HG03571 (cell line): ENCODE measurements around the gene SLIT1.

Source experiments
- ATAC-seq: cut with Tn5 transposase; IDR thresholded peaks from one replicate; pipeline ENCODE4 v1.9.1; 2021; ENCODE audit not compliant: unreplicated experiment

Gene SLIT1

DNA sequence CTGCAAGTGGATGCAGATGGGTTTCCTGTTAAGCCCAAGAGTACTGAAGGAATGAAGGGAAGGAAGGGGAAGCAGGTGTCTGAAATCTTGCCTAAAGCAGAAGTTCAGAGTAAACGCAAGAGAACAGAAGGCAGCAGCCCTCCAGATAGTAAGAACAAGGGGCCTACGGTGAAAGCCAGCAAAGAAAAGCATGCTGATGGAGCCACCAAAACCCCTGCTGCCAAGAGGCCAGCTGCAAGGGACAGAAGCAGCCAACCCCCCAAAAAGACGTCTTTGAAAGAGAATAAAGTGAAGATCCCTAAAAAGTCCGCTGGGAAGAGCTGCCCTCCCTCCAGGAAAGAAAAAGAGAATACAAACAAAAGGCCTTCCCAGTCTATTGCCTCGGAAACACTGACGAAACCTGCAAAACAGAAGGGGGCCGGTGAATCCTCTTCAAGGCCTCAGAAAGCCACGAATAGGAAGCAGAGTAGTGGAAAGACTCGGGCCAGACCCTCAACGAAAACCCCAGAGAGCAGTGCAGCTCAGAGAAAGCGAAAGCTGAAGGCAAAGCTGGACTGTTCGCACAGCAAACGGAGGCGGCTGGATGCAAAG lies 201.1 kb downstream of the SLIT1 start:
- no peak for ATAC-seq

DNA sequence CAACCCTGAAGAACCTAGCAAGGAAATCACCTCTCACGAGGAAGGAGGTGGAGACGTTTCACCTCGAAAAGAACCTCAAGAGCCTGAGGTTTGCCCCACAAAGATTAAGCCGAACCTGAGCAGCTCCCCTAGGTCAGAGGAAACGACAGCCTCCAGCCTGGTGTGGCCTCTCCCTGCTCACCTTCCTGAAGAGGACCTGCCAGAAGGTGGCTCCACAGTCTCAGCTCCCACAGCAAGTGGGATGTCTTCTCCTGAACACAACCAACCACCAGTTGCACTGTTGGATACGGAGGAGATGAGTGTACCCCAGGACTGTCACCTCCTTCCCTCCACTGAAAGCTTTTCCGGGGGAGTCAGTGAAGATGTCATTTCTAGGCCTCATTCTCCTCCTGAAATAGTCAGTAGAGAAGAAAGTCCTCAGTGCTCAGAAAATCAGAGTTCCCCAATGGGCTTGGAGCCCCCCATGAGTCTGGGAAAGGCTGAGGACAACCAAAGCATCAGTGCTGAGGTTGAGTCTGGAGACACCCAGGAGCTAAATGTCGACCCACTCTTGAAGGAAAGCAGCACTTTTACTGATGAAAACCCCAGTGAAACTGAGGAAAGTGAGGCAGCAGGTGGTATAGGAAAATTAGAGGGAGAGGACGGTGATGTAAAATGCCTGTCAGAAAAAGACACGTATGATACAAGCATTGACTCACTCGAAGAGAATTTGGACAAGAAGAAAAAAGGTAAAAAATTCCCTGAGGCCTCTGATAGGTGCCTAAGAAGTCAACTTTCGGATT lies 203.4 kb downstream of the SLIT1 start:
- ATAC-seq = no peak

DNA sequence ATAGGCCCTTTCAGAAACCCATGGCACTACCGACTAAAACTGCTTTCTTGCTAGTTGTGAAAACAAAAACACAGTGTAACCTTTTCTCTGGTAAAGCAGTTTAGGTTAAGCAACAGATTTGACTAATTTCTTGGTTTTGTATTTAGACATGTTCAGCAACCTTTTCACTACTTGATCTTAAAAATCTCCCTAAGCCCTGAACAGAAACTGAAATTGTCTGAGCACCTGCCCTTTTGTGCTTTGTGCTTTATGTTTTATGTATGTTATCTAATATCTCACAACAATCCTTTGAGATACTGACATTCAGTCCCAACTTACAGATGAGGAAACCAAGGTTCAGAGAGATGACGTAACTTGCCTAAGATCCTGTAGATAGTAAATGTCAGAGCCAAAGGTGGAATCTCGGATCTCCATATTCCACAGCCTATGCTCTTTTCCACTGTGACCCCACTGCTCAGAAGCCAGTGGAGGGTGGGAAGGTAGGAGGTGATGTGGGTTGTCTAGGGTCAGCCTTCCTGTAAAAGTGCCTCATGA lies 207.1 kb downstream of the SLIT1 start:
- ATAC-seq = no peak

DNA sequence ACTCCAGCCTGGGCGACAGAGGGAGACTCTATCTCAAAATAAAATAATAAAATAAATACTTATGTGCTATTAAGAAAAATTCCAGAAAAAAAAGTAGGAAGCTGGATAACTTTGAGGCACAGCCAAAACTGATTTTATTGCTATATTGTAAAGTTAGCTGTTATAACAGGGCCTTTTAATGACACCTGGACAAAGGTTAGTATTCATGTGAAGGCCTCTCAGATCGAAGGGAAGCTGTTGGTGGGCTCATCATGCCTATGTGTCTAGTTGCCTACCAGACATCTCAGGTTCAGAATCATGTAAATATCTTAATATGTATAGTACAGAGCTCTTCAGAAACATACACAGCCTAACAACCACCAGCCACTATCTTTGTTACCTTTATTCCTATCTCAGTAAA lies 210.6 kb downstream of the SLIT1 start:
- ATAC-seq = no peak

DNA sequence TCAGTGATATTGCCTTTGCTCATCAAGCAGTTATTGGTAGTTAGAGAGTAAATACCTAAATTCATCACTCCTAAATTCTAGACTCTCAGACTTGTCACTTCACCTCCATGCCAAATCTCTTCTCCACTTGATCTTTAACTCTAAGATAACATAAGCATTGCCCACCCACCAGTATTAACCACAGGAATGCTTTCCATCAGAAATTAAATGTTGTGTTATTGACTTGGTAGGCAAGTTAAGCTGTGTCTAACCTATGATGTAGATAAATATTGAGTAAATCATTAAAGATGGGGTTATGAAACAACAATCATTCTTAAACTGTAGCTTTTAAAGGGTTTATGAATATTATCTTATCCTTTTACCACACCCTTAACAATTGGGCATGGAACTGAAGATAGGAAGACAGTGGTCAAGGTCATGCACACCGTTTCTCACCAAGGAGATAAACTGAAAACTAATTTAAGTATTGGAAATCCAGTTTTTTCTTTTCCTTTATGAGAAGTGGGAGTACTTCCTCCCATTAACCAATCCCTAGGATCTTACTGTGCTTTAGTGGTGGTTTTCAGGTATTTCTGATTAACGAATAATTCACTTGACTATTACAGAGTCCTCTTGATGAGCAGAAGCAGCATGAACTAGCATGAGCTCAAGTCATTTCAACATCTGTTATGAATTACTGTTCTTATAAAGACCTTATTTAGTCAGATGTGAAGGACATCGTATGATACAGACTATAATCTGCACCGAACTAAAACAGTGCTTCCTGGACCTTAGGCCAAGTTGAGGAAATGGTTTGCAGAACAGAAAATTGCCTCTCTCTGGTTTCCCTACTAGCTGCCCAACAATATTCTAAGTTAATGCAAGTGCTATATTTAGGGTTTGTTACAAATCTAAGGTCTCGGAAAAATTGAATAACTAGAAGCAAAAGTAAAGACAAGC lies 211.7 kb downstream of the SLIT1 start:
- ATAC-seq = no peak

DNA sequence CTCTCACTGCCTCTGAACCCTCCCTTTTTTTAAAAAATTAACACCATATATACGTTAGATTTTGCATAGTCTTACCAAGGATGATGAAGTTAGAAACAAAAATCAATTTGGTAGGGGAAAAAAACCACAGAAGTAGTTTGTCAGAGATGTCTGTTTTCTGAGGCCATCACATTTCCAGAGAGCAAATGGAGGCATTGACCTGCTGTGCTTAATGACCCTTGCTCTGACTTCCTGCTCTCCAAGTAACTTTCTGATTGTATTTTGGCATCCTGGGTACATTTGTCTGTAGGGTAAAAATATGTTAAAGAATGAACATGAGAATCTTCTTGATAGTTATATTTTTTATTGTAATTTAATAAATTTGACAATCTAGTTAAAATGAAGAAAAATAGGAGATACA lies 213.5 kb downstream of the SLIT1 start:
- ATAC-seq = no peak

DNA sequence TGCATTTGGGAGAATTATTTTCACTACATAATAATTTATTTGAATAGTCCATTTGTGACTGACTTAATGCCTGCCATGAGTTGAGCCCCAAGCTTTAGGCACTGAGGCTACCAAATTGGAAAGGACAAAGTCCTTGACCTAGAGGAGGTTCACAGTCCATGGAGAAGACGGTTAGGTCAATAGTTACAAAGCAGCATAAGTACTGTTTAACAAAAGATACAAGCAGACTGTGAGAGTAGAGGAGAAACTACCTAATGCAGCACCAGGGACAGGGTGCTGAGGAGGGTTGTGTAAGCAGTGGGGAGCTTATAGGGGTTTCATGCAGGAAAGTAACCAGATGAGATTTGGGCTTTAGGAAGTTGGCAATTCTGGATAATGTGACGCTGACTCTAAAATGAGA lies 214.4 kb downstream of the SLIT1 start:
- no peak for ATAC-seq

DNA sequence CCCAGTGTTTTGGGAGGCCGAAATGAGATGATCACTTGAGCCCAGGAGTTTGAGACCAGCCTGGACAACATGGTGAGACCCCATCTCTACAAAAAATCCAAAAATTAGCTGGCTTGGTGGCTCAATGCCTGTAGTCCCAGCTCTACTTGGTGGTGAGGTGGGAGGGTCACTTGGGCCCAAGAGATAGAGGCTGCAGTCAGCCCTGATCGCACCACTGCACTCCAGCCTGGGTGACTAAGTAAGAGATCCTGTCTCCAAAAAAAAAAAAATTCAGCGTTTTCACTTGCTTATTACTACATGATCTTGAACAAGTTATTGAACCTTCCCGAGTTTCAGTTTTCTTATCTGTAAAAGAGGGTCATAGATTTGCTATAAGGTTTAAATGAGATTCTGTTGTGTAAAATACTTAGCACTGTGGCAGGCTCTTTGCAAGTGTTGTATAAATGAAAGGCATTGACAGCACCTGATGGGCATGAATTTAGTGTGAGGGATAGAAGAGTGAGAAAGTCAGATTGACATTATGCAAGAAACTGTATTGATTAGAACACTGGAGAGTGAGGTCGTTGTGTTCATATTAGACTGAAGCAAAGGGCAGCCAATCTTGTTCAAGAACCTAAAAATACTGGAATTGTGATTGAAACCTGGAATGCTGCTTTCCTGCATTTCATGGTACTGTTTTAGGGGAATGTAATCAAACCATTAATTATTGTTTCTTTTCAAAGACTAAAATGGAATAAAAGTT lies 216.9 kb downstream of the SLIT1 start:
- ATAC-seq = no peak

DNA sequence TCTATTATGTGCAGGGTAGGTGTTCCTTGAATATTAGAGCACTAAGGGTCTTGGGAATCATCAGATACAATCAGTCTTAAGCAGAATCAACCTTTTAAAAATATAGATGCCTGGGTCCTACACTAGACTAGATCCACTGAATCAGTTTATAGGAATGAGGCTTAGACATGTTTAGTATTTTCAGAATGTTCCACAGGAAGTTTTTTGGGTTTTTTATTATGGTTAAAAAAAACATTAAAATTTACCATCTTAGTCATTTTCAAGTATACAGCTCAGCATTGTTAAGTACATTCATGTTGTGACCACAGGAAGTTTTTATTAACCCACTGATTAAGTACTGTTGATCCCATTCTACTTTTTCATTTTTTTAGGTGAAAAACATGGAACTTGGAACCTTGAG lies 217.9 kb downstream of the SLIT1 start:
- no peak for ATAC-seq

DNA sequence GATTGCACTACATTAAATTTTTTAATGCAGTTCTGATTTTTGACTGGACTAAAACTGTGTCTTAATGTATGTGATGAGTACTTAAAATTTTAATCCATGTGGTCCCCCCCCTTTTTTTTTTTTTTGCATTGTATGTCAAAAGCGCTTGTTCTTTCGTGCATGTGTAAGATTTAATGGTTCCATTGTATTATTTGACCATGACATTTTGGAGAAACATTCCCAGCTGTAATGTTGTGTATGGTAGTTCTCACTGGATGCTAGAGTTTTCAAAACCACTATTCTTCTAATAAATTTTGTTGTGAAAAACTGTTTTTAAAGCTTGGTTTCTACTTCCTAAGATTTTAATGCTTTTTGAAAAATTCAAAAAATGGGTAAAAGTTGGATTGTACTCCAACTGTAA lies 221.6 kb downstream of the SLIT1 start:
- no peak for ATAC-seq

DNA sequence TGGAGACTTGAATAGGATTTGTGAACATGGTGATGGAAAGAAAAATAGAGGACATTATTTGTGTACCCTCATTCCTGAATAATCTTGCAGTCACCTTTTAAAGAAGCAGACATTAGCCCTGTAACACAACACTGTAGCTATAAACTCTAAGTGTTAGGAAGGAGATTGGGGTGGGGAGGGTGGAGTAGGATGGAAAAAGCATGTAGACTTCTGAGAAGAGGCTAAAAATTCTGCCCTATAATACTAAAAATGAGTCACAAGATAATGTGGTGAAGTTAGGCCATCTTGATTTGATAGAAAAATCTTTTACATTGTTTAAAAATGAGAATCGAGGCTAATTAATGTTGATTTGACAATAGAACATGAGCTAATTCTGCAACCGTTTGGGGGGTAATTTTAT lies 224.9 kb downstream of the SLIT1 start:
- no peak for ATAC-seq

DNA sequence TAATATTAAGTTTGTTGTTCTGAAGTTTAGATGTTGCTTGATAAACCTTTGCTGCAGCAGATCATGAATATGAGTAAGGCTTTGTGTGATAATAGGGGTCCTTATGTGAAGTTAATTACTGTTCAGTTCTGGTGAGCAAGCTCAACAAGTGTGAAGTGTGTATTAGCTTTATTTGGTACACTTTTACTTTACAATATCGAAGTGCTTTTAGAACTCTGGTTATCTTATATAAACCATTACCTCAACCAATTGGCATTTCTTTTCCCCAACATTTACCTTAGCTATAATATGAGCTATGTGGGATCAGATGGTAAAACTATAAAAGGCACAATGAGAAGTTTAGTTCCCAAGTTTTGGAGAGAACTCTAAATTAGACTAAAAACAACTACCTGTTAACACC lies 226.0 kb downstream of the SLIT1 start:
- no peak for ATAC-seq

DNA sequence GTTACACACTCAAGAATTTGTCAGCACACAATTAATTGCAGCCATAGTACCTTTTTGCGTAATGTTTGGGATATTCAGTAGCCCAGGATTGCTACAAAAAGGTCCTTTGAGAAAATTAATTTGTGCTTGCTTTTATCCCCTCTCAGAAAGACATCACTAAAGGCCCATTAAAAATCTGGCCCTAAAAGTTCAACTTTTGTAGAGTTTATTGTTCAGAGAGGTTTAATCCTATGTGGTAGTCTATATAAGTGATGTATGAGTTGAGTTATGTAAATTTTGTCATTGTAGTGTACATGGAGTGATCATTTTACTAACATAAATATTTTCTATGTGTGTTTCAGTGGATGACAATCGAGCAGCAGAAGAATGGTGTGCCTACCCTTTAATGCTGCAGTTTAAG lies 227.7 kb downstream of the SLIT1 start:
- no peak for ATAC-seq

DNA sequence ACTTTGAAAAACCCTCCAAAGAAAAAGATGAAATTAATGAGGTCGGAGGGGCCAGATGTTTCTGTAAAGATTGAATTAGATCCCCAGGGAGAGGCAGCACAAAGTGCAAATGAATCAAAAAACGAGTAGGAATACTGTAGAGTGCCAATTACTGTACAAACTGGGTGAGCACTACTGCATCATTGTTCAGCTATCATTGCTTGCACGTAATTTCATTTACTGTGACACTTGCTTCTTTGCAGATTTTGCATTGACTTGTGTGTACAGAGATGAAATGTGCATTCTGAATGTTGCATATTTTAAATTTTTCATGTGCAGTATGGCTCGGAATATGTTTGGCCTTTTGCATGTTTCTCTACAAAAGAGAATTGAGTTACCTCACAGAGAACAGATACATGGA lies 230.0 kb downstream of the SLIT1 start:
- no peak for ATAC-seq

DNA sequence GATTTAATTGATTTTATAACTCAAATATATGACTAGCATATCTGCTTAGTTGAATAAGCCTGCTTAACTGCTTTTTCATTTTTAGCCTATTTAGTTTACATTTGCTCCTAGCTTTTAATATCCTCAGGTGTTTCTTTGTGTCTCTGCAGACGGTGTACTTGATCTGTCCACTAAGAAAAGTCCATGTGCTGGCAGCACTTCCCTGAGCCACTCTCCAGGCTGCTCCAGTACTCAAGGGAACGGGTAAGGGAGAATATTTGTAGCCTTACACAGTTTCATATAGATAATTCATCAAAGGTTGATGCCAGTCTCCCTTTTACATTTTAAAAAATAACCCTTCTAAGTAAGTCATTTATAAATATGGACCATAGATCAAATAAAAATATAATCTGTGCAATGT lies 233.8 kb downstream of the SLIT1 start:
- no peak for ATAC-seq

DNA sequence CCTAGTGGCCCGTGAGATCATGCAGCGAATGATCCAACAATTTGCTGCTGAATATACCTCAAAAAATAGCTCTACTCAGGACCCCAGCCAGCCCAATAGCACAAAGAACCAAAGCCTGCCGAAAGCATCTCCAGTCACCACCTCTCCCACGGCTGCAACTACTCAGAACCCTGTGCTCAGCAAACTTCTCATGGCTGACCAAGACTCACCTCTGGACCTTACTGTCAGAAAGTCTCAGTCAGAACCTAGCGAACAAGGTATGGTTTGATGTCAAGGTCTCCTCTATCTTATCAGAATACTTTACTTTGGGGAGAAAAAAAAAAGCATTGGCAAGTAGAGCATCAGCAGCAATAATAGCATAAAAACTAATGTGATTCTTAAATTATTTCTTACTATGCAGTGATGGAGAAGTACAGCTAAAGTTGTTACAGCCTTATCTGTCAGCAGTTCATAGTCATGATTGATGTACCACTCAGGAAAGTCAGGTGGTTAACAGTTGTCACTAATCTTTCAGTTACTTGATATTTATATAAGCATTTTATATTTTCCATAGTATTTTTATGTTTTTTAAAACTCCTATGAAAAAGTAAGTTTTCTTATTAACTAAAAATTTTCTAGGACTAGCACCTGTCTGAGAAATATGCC lies 236.6 kb downstream of the SLIT1 start:
- ATAC-seq = no peak
